ENCODE data around the gene NOP56. TPM values are rescaled to one million over a fixed set of nuclear protein-coding genes. Genes with fewer than 3 reads are reported as not detected.

The NOP56 gene
- total RNA-seq, 2 experiments from 2014 or later, result 887 to 915 TPM

DNA sequence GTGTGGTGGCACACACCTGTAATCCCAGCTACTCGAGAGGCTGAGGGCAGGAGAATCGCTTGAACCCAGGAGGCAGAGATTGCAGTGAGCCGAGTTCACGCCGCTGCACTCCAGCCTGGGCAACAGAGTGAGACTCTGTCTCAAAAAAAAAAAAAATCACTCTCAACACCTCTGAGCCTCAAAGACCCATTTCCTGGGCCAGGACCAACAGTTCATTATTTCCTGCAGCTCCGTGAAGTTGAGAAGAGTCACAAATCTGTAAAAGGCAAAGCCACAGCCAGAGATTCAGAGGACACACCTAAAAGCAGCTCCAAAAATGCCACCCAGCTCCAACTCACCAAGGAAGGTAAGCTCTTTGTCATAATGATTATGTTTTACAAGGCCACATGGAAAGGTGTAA lies 15.2 kb upstream of the NOP56 start:
- ChIA-PET POLR2A (interaction anchor here (0.7 kb wide), 1 partner anchor 14 kb away, joined by 3 read pairs; no protein-coding TSS in a partner anchor), CTCF (interaction anchor here (1.4 kb wide), 1 partner anchor 116 kb away, joined by 3 read pairs; no protein-coding TSS in a partner anchor)

GRCh38 chr20:2640260-2640659 lies 12.2 kb upstream of the NOP56 start:
- ChIA-PET CTCF (interaction anchor here (0.6 kb wide), 1 partner anchor 106 kb away, joined by 3 read pairs; no protein-coding TSS in a partner anchor), POLR2A (interaction anchor here (2.5 kb wide), 1 partner anchor 11 kb away, joined by 11 read pairs; no protein-coding TSS in a partner anchor)

- ChIA-PET POLR2A (interaction anchor here (2.5 kb wide), 1 partner anchor 11 kb away, joined by 11 read pairs; no protein-coding TSS in a partner anchor), CTCF (no interaction called here)
Observed at GRCh38 chr20:2640899-2641298, 11.5 kb upstream of the NOP56 start.

- ChIA-PET CTCF (no interaction called here), POLR2A (no interaction called here)
Observed at GRCh38 chr20:2643708-2644107, 8.7 kb upstream of the NOP56 start.

DNA sequence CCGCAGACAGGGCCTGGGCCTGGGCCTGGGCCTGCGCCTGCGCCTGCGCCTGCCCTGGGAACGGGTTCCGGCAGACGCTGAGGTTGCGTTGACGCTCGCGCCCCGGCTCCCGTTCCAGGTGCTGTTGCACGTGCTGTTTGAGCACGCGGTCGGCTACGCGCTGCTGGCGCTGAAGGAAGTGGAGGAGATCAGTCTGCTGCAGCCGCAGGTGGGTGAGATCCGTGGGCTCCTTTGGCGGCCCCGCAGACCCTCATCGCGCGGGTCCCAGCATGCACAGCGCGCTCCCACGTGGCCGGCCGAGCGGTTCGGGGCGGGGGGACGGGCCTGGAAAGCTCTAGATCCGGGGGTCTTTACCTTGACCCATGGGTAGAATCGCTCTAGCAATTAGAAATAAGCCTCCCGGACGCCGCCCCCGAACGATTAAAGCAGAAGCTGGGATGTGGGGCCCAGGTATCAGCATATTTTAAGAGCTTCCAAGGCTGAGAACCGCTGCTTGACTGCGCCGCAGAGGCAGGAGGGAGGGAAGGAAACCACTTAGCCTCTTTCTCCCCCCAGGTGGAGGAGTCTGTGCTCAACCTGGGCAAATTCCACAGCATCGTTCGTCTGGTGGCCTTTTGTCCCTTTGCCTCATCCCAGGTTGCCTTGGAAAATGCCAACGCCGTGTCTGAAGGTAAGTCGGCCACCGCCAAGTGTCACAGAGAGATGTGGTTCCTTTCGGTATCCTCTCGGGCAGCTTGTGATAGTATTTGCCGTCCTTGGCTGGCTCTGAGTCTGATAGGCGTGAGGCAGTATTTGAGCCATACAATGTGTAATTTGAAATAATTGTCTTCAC lies 508 bp downstream of the NOP56 start:
- POLR2A ChIA-PET, result interaction anchor here (0.6 to 2.9 kb wide), 6 partner anchors 11 to 550 kb away, joined by 3 to 14 read pairs (median 8); partner anchors contain the start of genes IDH3B and SNRPB
- CTCF ChIA-PET, result interaction anchor here (1.1 to 2.0 kb wide), 5 partner anchors 10 to 183 kb away, joined by 3 to 9 read pairs (median 4); partner anchors contain the start of genes IDH3B and ZNF343

DNA sequence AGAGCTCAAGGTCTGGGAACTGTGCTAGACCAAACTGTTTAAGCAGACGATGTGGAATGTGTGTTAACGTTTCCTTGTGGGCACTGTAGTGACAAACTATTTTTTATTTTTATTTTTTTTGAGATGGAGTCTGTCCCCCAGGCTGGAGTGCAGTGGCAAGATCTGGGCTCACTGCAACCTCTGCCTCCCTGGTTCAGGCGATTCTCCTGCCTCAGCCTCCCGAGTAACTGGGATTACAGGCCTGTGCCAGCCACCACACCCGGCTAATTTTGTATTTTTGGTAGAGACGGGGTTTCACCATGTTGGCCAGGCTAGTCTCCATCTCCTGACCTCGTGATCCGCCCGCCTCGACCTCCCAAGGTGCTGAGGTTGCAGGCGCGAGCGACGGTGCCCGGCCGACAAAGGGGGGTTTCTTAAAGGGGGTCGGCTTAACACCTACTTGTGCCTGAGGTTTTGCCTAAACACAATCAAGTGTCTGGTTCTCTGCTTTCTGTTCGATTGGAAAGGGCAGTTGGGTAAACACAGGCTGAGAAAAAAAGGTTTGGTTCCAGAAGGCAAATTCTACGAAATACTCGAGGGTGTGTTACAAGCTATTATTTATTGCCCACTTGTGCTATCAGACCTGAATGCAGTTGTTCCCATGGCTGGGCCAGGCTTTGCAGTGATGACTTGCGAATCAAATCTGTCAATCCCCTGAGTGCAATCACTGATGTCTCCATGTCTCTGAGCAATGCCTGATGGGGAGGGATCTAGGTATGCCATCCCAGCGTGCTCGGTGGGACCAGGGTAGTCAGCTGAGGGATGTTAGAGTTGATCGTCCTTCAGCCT lies 1.3 kb downstream of the NOP56 start:
- POLR2A ChIA-PET, result interaction anchor here (2.0 to 2.9 kb wide), 3 partner anchors 10 to 185 kb away, joined by 9 to 14 read pairs (median 12); partner anchors contain the start of genes IDH3B and SNRPB
- CTCF ChIA-PET, result interaction anchor here (2.0 kb wide), 1 partner anchor 10 kb away, joined by 9 read pairs; the partner anchor contains the start of gene IDH3B

GRCh38 chr20:2654384-2654822 lies 2.0 kb downstream of the NOP56 start:
- POLR2A ChIA-PET, result interaction anchor here (2.0 kb wide), 1 partner anchor 9 kb away, joined by 9 read pairs; the partner anchor contains the start of gene IDH3B

DNA sequence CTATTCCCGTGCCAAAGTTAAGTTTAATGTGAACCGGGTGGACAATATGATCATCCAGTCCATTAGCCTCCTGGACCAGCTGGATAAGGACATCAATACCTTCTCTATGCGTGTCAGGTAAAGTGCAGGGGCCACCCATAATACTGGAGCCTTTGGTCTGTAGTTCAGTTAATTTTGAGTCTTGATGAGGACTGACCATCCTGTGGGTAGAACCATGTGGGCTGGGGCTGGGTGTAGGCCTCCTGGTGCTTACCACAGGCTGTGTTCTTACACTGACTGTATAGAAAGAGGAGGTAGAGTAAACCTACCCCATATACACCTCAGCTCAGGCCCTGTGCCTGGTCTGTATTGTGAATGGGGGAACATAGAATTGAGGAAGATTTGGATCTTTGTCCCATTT lies 2.4 kb downstream of the NOP56 start:
- POLR2A ChIA-PET, result interaction anchor here (2.0 kb wide), 1 partner anchor 9 kb away, joined by 9 read pairs; the partner anchor contains the start of gene IDH3B
- CTCF ChIA-PET, result no interaction called here

More at GRCh38 chr20:2654384-2654822, 2.0 kb downstream of the NOP56 start:
- CTCF ChIA-PET, result interaction anchor here (2.0 kb wide), 1 partner anchor 9 kb away, joined by 9 read pairs; the partner anchor contains the start of gene IDH3B

GRCh38 chr20:2655331-2656116 lies 3.1 kb downstream of the NOP56 start:
- ChIA-PET CTCF (no interaction called here), POLR2A (interaction anchor here (2.0 kb wide), 1 partner anchor 8 kb away, joined by 9 read pairs; the partner anchor contains the start of gene IDH3B)

GRCh38 chr20:2656471-2657117 lies 4.2 kb downstream of the NOP56 start:
- ChIA-PET POLR2A (interaction anchor here (0.7 to 1.4 kb wide), 2 partner anchors 9 to 1267 kb away, joined by 3 to 9 read pairs; no protein-coding TSS in a partner anchor), CTCF (interaction anchor here (0.6 kb wide), 1 partner anchor 87 kb away, joined by 3 read pairs; no protein-coding TSS in a partner anchor)

- ChIA-PET POLR2A (interaction anchor here (0.7 to 1.4 kb wide), 2 partner anchors 9 to 1267 kb away, joined by 3 to 9 read pairs; no protein-coding TSS in a partner anchor), CTCF (no interaction called here)
Observed at GRCh38 chr20:2657241-2657640, 4.8 kb downstream of the NOP56 start.

- POLR2A ChIA-PET, result interaction anchor here (0.7 to 1.4 kb wide), 3 partner anchors 8 to 1268 kb away, joined by 3 to 9 read pairs (median 3); no protein-coding TSS in a partner anchor
- CTCF ChIA-PET, result no interaction called here
Observed at GRCh38 chr20:2657674-2658073, 5.2 kb downstream of the NOP56 start.

- ChIA-PET CTCF (no interaction called here), POLR2A (interaction anchor here (1.1 kb wide), 1 partner anchor 11 kb away, joined by 3 read pairs; no protein-coding TSS in a partner anchor)
Observed at GRCh38 chr20:2658414-2659354, 6.3 kb downstream of the NOP56 start.

DNA sequence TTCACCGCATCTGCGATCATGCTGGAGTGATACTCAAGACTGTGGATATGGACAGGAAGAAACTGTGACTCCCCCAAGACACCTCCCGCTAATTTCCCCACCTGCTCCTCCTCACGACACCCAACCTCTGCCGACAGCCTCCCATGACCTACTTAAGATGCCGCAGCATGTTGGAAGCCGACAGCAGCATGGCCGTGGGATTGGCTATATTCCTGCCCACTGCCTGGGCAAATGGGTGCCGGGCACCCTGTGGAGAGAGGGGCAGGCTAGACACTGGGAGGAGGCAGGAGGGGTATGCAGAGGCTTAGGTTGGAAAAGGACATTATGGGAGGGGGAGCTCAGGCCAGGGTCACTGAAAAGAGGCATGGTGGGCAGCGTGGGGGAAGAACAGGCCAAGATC lies 7.1 kb downstream of the NOP56 start:
- CTCF ChIA-PET, result no interaction called here

GRCh38 chr20:2663364-2663886 lies 11.0 kb downstream of the NOP56 start:
- ChIA-PET CTCF (interaction anchor here (2.1 kb wide), 1 partner anchor 10 kb away, joined by 9 read pairs; the partner anchor contains the start of gene NOP56), POLR2A (interaction anchor here (1.2 to 2.5 kb wide), 3 partner anchors 8 to 193 kb away, joined by 3 to 12 read pairs (median 9); partner anchors contain the start of genes NOP56 and SNRPB)

More for the DNA sequence above, 7.1 kb downstream of the NOP56 start:
- POLR2A ChIA-PET, result no interaction called here

Data from activated CD8-positive, alpha-beta memory T cell treated with anti-CD3 and anti-CD28 coated beads for 36 hours (primary cell).